Lower leg skin (tissue), 4 donors: ENCODE data around the gene SLC34A3. TPM values are rescaled to one million over a fixed set of nuclear protein-coding genes. Genes with fewer than 3 reads are reported as not detected.

Source experiments
- DNase-seq, 2 donors: peaks; one replicate each; pipeline ENCODE4 v3.0.0-alpha.2; 2019; ENCODE audit warnings: low spot score in 2 of 2
- H3K4me3 ChIP-seq: fragments of 200-600 bp; sonication (generic); 2 replicates; pipeline ENCODE4 v1.5.1; 2017; ENCODE audit warnings: mild to moderate bottlenecking, low read depth; ENCODE audit not compliant: poor library complexity, severe bottlenecking
- CTCF ChIP-seq, 3 donors: fragments of 450-650 bp; IDR thresholded peaks; one replicate each; pipeline ENCODE4 v1.5.1; 2016; ENCODE audit warnings: antibody characterized with exemption in 3 of 3, mild to moderate bottlenecking in 3 of 3, moderate library complexity in 2 of 3
- POLR2A ChIP-seq, 2 donors: fragments of 450-650 bp; IDR thresholded peaks; one replicate each; pipeline ENCODE4 v1.6.1; 2016 to 2017; ENCODE audit warnings: antibody characterized with exemption in 2 of 2, mild to moderate bottlenecking in 1 of 2, moderate library complexity in 1 of 2
- WGBS, 2 donors: methylation state at CpG; one replicate each; pipeline ENCODE4 v1.1.5; 2018; 5-methylcytosine and 5-hydroxymethylcytosine counted together
- intact Hi-C: fragments of 100-400 bp; cut with DNase I; formaldehyde crosslinking; loops from one replicate; pipeline ENCODE4 v1.15.0; 2023; ENCODE audit warnings: low total_unique reads
- total RNA-seq, 4 donors: library from RNA; depleted of rRNA; stranded (reverse); fragments of >200 nt; gene quantifications; one replicate each; pipeline ENCODE4 v1.1.0, GENCODE V29; 2016

Gene SLC34A3
- total RNA-seq, 4 donors from 2014 or later = 1.6 TPM; not detected in 3

GRCh38 chr9:137266585-137267453, 36.1 kb downstream of the SLC34A3 start:
- intact Hi-C loops = no loop called here
- no peak overlapping the region for H3K4me3 ChIP-seq
- no peak for DNase-seq
- no peak for TF ChIP-seq CTCF (IDR thresholded peaks at IDR 0.05)
- no peak for TF ChIP-seq POLR2A (IDR thresholded peaks at IDR 0.05)
- 86 to 88% methylated on average over 31 to 34 of the region's 34 CpGs for WGBS, 2 donors

GRCh38 chr9:137267933-137268355, 37.2 kb downstream of the SLC34A3 start:
- WGBS, 2 donors = 88 to 95% methylated on average over 6 of the region's 6 CpGs
- DNase-seq = no peak
- TF ChIP-seq CTCF (IDR thresholded peaks at IDR 0.05) = no peak
- TF ChIP-seq POLR2A (IDR thresholded peaks at IDR 0.05) = no peak
- intact Hi-C loops = no loop called here
- no peak overlapping the region for H3K4me3 ChIP-seq

- no peak for TF ChIP-seq CTCF (IDR thresholded peaks at IDR 0.05)
- TF ChIP-seq POLR2A (IDR thresholded peaks at IDR 0.05) = no peak
- intact Hi-C loops = no loop called here
- H3K4me3 ChIP-seq = no peak overlapping the region
- 78 to 79% methylated on average over 17 to 19 of the region's 19 CpGs for WGBS, 2 donors
- DNase-seq = no peak
Observed at GRCh38 chr9:137268538-137269201, 38.0 kb downstream of the SLC34A3 start.

- peak in 1 of 2 donors; percentile 87 for DNase-seq
- intact Hi-C loops = no loop called here
- H3K4me3 ChIP-seq = no peak overlapping the region
- TF ChIP-seq CTCF (IDR thresholded peaks at IDR 0.05) = no peak
- TF ChIP-seq POLR2A (IDR thresholded peaks at IDR 0.05) = no peak
- WGBS, 2 donors = 48 to 56% methylated on average over 17 of the region's 17 CpGs
Observed at GRCh38 chr9:137269231-137269772, 38.6 kb downstream of the SLC34A3 start.

GRCh38 chr9:137270929-137271695, 40.4 kb downstream of the SLC34A3 start:
- DNase-seq = no peak
- 76 to 78% methylated on average over 26 to 32 of the region's 32 CpGs for WGBS, 2 donors
- no peak overlapping the region for H3K4me3 ChIP-seq
- intact Hi-C loops = no loop called here
- TF ChIP-seq POLR2A (IDR thresholded peaks at IDR 0.05) (no peak), CTCF (IDR thresholded peaks at IDR 0.05) (no peak)
